ENCODE data around the gene CKS1B.

GRCh38 chr1:154966111-154966510 lies 8.4 kb upstream of the CKS1B start:
- TF ChIP-seq CTCF (conservative IDR thresholded peaks at IDR 0.05; ENCODE audit: low read depth, low read length), result no peak
- TF ChIP-seq EZH2 (IDR thresholded peaks at IDR 0.05; ENCODE audit: borderline replicate concordance, low read depth, low read length, poor library complexity, severe bottlenecking), result no peak
